ENCODE measurements around the gene GRIN2C.

The GRIN2C gene

DNA sequence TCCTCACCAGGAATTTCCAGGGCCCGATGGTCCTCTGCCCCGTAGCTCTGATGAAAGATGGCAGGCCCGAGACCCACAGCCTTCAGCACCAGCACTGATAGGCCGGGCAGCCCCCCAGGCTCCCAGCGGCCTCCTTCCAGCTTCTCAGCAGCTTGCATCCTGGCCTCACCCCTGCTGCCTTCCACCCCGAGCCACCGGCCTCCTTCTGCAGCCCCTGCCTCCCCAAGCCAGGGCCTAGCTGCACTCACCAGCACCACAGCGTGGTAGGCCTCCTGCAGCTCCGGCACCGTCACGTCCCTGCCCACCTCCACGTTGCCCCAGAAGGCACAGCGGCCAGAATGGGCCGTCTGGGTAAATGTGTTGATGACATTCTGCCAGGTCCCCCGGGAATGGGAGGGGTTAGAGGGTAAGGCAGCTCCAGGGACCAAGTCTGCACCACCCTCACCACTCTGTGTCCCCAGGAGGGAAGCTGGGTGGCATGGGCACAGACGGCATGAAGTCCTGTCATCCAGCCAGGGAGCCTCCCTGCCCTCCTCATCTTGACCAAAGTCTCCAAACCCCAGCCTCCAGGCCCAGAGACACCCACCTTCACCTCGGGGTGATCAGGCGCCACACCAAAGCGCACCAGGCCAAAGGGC, 6.6 kb upstream of the GRIN2C start:
- Histone ChIP-seq H3K9me2 (replicated peaks; ENCODE audit: insufficient read depth, low read length) (no peaks in the 10 kb centered on the region), H2AFZ (ENCODE audit: low read length) (no peak overlapping the region), H3K9ac (ENCODE audit: low read length) (no peak overlapping the region), H3K27ac (ENCODE audit: low read length) (no peak overlapping the region), H3K4me3 (ENCODE audit: low read length) (no peak overlapping the region), H4K20me1 (ENCODE audit: insufficient read depth, low read length) (no peaks in the 10 kb centered on the region), H3K4me2 (ENCODE audit: low read depth, low read length) (no peak overlapping the region), H3K4me1 (ENCODE audit: low read length) (no peaks in the 10 kb centered on the region), H3K36me3 (replicated peaks; ENCODE audit: insufficient read depth, low read length) (no peaks in the 10 kb centered on the region), H3K9me3 (replicated peaks; ENCODE audit: insufficient read depth, low read length) (no peaks in the 10 kb centered on the region), H3K79me2 (ENCODE audit: low read length) (no peaks in the 10 kb centered on the region), H3F3A (ENCODE audit: insufficient read depth, low read length) (no peaks in the 10 kb centered on the region), H3K27me3 (replicated peaks; ENCODE audit: insufficient read depth, low read length) (peaks cover 5% of the 10 kb centered on the region)
- TF ChIP-seq EZH2 (optimal IDR thresholded peaks at IDR 0.05; ENCODE audit: low read depth, low read length) (no peak), EZH2phosphoT487 (IDR thresholded peaks at IDR 0.05; ENCODE audit: low read length) (no peak)
- TF ChIP-seq, protein P1, sequence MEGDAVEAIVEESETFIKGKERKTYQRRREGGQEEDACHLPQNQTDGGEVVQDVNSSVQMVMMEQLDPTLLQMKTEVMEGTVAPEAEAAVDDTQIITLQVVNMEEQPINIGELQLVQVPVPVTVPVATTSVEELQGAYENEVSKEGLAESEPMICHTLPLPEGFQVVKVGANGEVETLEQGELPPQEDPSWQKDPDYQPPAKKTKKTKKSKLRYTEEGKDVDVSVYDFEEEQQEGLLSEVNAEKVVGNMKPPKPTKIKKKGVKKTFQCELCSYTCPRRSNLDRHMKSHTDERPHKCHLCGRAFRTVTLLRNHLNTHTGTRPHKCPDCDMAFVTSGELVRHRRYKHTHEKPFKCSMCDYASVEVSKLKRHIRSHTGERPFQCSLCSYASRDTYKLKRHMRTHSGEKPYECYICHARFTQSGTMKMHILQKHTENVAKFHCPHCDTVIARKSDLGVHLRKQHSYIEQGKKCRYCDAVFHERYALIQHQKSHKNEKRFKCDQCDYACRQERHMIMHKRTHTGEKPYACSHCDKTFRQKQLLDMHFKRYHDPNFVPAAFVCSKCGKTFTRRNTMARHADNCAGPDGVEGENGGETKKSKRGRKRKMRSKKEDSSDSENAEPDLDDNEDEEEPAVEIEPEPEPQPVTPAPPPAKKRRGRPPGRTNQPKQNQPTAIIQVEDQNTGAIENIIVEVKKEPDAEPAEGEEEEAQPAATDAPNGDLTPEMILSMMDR (IDR thresholded peaks at IDR 0.05; ENCODE audit: low read length): no peak
- no peak for DNase-seq

DNA sequence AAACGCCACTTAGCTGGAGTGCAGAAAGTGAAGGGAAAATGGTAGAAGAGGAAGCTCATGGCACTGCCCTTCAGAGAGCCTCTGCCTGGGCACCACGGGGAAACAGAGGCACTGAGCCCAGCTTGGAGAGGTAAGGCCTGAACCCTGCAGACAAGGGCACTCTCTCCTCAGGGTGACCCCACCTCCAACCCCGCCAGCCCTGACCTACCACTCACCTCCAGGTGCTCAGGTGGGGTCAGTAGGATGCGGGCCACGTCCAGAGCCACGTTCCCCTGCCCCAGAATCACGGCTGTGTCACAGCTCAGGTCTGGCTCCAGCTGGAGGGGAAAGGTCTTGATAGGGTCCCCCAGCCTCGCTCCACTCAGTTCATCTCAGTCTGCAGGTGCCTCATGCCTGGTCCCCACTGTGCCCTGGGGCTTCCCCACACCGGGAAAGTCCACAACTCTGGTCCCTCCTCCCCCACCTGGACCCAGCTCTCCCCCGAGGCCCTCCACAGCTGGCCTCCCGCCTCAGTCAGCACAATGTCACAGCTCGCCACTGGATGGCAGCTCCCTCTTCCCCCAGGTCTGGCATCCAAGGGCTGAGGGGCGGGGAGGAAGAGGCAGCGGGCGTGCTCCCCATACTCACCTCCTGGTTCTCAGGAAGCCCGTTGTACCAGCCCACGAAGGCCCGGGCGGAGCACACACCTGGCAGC, 6.0 kb upstream of the GRIN2C start:
- H3K27me3 ChIP-seq (replicated peaks; ENCODE audit: insufficient read depth, low read length): peaks cover 11% of the 10 kb centered on the region
- H3F3A ChIP-seq (ENCODE audit: insufficient read depth, low read length): no peaks in the 10 kb centered on the region
- no peak overlapping the region for H3K27ac ChIP-seq (ENCODE audit: low read length)
- no peak overlapping the region for H3K4me3 ChIP-seq (ENCODE audit: low read length)
- H3K9me2 ChIP-seq (replicated peaks; ENCODE audit: insufficient read depth, low read length): no peaks in the 10 kb centered on the region
- no peak for DNase-seq
- H3K4me2 ChIP-seq (ENCODE audit: low read depth, low read length): no peak overlapping the region
- no peaks in the 10 kb centered on the region for H3K4me1 ChIP-seq (ENCODE audit: low read length)
- no peak overlapping the region for H2AFZ ChIP-seq (ENCODE audit: low read length)
- H3K9ac ChIP-seq (ENCODE audit: low read length): no peak overlapping the region
- H3K9me3 ChIP-seq (replicated peaks; ENCODE audit: insufficient read depth, low read length): no peaks in the 10 kb centered on the region
- no peaks in the 10 kb centered on the region for H3K79me2 ChIP-seq (ENCODE audit: low read length)
- no peaks in the 10 kb centered on the region for H3K36me3 ChIP-seq (replicated peaks; ENCODE audit: insufficient read depth, low read length)
- TF ChIP-seq EZH2 (optimal IDR thresholded peaks at IDR 0.05; ENCODE audit: low read depth, low read length) (no peak), EZH2phosphoT487 (IDR thresholded peaks at IDR 0.05; ENCODE audit: low read length) (no peak)
- TF ChIP-seq, protein P1 (IDR thresholded peaks at IDR 0.05; ENCODE audit: low read length): no peak
- H4K20me1 ChIP-seq (ENCODE audit: insufficient read depth, low read length): no peaks in the 10 kb centered on the region

DNA sequence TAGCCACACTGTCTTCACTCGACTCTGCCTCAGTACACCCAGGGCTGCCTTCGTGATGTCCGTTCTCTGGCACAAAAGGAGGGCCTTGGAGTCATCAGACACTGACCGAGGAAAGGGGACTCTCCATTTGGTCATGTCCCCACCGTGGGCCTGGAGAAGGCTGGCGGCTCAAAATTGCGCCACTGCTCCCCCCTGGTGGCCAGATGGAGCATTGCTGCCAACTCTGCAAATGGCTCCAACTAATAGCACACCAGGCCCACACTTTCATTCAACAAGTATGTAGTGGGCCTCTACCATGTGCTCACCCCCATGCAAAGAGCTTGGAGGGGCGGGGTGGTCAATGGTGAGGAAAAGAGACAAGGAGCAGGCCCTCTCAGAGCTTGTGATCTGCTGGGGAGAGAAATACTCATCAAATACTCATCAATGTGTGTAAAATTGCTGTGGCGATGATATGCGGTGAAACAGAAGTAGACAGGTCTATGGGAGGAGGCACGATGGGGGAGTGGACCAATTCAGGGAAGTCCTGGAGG, 5.2 kb upstream of the GRIN2C start:
- Histone ChIP-seq H2AFZ (ENCODE audit: low read length) (0 out of 2 replicates have a peak overlapping the region, but pooled peaks have one; percentile 40), H3K27me3 (replicated peaks; ENCODE audit: insufficient read depth, low read length) (peaks cover 19% of the 10 kb centered on the region), H3K27ac (ENCODE audit: low read length) (no peak overlapping the region), H3F3A (ENCODE audit: insufficient read depth, low read length) (no peaks in the 10 kb centered on the region), H3K4me2 (ENCODE audit: low read depth, low read length) (no peak overlapping the region), H3K79me2 (ENCODE audit: low read length) (no peaks in the 10 kb centered on the region), H3K4me3 (ENCODE audit: low read length) (no peak overlapping the region), H3K9ac (ENCODE audit: low read length) (no peak overlapping the region), H3K4me1 (ENCODE audit: low read length) (no peaks in the 10 kb centered on the region), H4K20me1 (ENCODE audit: insufficient read depth, low read length) (no peaks in the 10 kb centered on the region), H3K9me2 (replicated peaks; ENCODE audit: insufficient read depth, low read length) (no peaks in the 10 kb centered on the region), H3K36me3 (replicated peaks; ENCODE audit: insufficient read depth, low read length) (no peaks in the 10 kb centered on the region), H3K9me3 (replicated peaks; ENCODE audit: insufficient read depth, low read length) (no peaks in the 10 kb centered on the region)
- DNase-seq: peak; percentile 62
- no peak for TF ChIP-seq EZH2phosphoT487 (IDR thresholded peaks at IDR 0.05; ENCODE audit: low read length)
- TF ChIP-seq, protein P1 (IDR thresholded peaks at IDR 0.05; ENCODE audit: low read length): peak; percentile 96
